Osteoblast (primary cell): Measurements from ENCODE around the gene RARA. TPM values are rescaled to one million over a fixed set of nuclear protein-coding genes. Genes with fewer than 3 reads are reported as not detected.

Experiments
- DNase-seq: peaks from one replicate; pipeline ENCODE4 v3.0.0; 2011; ENCODE audit warnings: low spot score, mixed read lengths; ENCODE audit not compliant: insufficient read length; ENCODE audit errors: missing footprints
- H2AFZ ChIP-seq: 2 replicates; pipeline ENCODE4 v1.6.0; 2011; ENCODE audit warnings: mild to moderate bottlenecking, low read length
- H3K27ac ChIP-seq: 2 replicates; pipeline ENCODE4 v1.5.1; 2011; ENCODE audit warnings: mild to moderate bottlenecking, low read depth, low read length, moderate library complexity
- H3K27me3 ChIP-seq: 2 replicates; pipeline ENCODE4 v1.6.0; 2012; ENCODE audit warnings: mild to moderate bottlenecking, control low read depth, inconsistent platforms, low read length, moderate library complexity; ENCODE audit not compliant: insufficient read depth
- H3K36me3 ChIP-seq: 2 replicates; pipeline ENCODE4 v1.5.1; 2011; ENCODE audit warnings: mild to moderate bottlenecking, low read length, control low read depth, moderate library complexity; ENCODE audit not compliant: insufficient read depth
- H3K4me1 ChIP-seq: 2 replicates; pipeline ENCODE4 v1.5.1; 2011; ENCODE audit warnings: mild to moderate bottlenecking, low read length, control low read depth, moderate library complexity; ENCODE audit not compliant: insufficient read depth
- H3K4me2 ChIP-seq: 2 replicates; pipeline ENCODE4 v1.6.0; 2011; ENCODE audit warnings: mild to moderate bottlenecking, low read length; ENCODE audit not compliant: insufficient read depth
- H3K4me3 ChIP-seq: fragments of 200-600 bp; sonication (generic); 3 replicates; pipeline ENCODE4 v1.5.1; 2012; ENCODE audit warnings: mild to moderate bottlenecking, low read length, inconsistent platforms; ENCODE audit not compliant: insufficient read depth
- H3K79me2 ChIP-seq: 2 replicates; pipeline ENCODE4 v1.6.0; 2012; ENCODE audit warnings: mild to moderate bottlenecking, low read length, control low read depth, inconsistent platforms; ENCODE audit not compliant: insufficient read depth
- H3K9me3 ChIP-seq: 2 replicates; pipeline ENCODE4 v1.5.1; 2011; ENCODE audit warnings: low read depth, low read length, control low read depth
- H4K20me1 ChIP-seq: 2 replicates; pipeline ENCODE4 v1.6.0; 2012; ENCODE audit warnings: mild to moderate bottlenecking, low read length, control low read depth; ENCODE audit not compliant: insufficient read depth
- CTCF ChIP-seq: IDR thresholded peaks from 2 replicates; pipeline ENCODE4 v1.5.1; 2011; ENCODE audit warnings: mild to moderate bottlenecking, low read depth, low read length, moderate library complexity; ENCODE audit errors: extremely low read depth
- total RNA-seq: library from RNA; depleted of rRNA; stranded (reverse); fragments of >200 nt; gene quantifications from 2 replicates; pipeline ENCODE4 v1.2.3, GENCODE V29; 2012

Gene RARA
- total RNA-seq, 1 donor, result 31.1 TPM

GRCh38 chr17:40341808-40342503 lies 33.0 kb downstream of the RARA start:
- peaks cover 5% of the 10 kb centered on the region for H3K36me3 ChIP-seq
- DNase-seq, result peak; percentile 98
- H3K9me3 ChIP-seq, result no peaks in the 10 kb centered on the region
- no peak overlapping the region for H2AFZ ChIP-seq
- H3K4me2 ChIP-seq, result peak overlapping the region; percentile 92
- H3K27ac ChIP-seq, result peak overlapping the region; percentile 79
- H3K4me3 ChIP-seq, result peak overlapping the region; percentile 81
- no peak for TF ChIP-seq CTCF
- H4K20me1 ChIP-seq, result peaks cover 52% of the 10 kb centered on the region
- H3K79me2 ChIP-seq, result peaks cover 85% of the 10 kb centered on the region
- H3K4me1 ChIP-seq, result peaks cover 47% of the 10 kb centered on the region
- H3K27me3 ChIP-seq, result no peaks in the 10 kb centered on the region

GRCh38 chr17:40342504-40343218 lies 33.7 kb downstream of the RARA start:
- Histone ChIP-seq H3K9me3 (no peaks in the 10 kb centered on the region), H4K20me1 (peaks cover 54% of the 10 kb centered on the region), H3K36me3 (peaks cover 4% of the 10 kb centered on the region), H3K4me2 (peak overlapping the region; percentile 92), H3K27ac (peak overlapping the region; percentile 72), H3K4me1 (peaks cover 53% of the 10 kb centered on the region), H3K27me3 (no peaks in the 10 kb centered on the region), H2AFZ (no peak overlapping the region), H3K4me3 (peak overlapping the region; percentile 81), H3K79me2 (peaks cover 85% of the 10 kb centered on the region)
- no peak for TF ChIP-seq CTCF
- DNase-seq, result peak; percentile 89

GRCh38 chr17:40343219-40344119 lies 34.5 kb downstream of the RARA start:
- peak; percentile 75 for DNase-seq
- Histone ChIP-seq H3K4me2 (peak overlapping the region; percentile 92), H3K36me3 (peaks cover 3% of the 10 kb centered on the region), H3K4me1 (peaks cover 61% of the 10 kb centered on the region), H3K9me3 (no peaks in the 10 kb centered on the region), H3K27me3 (no peaks in the 10 kb centered on the region), H3K4me3 (peak overlapping the region; percentile 81), H2AFZ (no peak overlapping the region), H3K79me2 (peaks cover 85% of the 10 kb centered on the region), H4K20me1 (peaks cover 58% of the 10 kb centered on the region), H3K27ac (peak overlapping the region; percentile 72)
- TF ChIP-seq CTCF, result no peak
